Measurements from ENCODE around the gene KLF16.

DNA sequence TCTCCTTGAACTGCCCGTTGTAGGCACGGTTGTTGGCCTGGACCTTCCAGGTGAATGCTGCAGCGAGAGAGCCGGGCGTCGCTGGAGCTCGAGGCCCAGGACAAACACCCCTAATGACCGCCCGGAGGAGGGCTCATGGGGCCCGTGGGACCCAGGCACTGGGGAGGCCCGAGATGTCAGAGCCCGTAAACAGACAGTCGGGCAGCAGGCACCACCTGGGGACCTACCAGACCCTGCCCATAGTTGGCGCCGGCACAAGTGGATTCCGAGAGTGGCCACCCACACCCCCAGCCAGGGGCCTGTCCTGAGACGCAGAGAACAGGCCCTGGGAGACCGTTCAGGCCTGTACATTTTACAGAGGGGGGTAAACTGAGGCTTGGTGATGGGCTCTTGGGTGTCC is 53.7 kb downstream of the KLF16 start:
- TF ChIP-seq EZH2 (IDR thresholded peaks at IDR 0.05): no peak
- no peak for TF ChIP-seq POLR2AphosphoS5 (IDR thresholded peaks at IDR 0.05; ENCODE audit: borderline replicate concordance, low read depth, low read length)
- no peak for TF ChIP-seq FOXP2 (optimal IDR thresholded peaks at IDR 0.05; ENCODE audit: control extremely low read depth, extremely low read length, insufficient read depth)

All from SK-N-MC (cell line).